Stimulated activated CD4-positive, alpha-beta T cell treated with anti-CD3 and anti-CD28 coated beads, Interleukin-2, amount 100 ng/mL, for 4 hours (primary cell): ENCODE measurements around the gene IL20.

ENCODE experiments used
- DNase-seq: peaks from one replicate; pipeline ENCODE4 v3.0.0-alpha.2; 2020; ENCODE audit warnings: low read depth

IL20 gene

GRCh38 chr1:206880314-206880713 lies 14.9 kb downstream of the IL20 start:
- no peak for DNase-seq

DNA sequence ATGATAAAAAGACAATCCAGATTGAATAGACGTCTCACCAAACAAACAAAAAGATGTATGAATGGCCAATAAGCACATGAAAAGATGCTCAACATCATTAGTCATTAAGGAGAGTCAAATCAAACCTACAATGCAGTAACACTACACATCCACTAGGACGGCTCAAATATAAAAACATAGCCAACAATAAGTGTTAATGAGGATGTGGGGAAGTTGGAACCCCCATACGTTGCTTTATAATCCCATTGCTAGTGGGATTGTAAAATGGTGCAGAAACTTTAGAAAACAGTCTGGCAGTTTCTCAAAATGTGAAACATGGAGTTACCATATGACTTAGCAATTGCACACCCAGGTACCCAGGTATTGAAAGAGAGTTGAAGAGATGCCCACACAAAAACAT lies 17.1 kb downstream of the IL20 start:
- no peak for DNase-seq

DNA sequence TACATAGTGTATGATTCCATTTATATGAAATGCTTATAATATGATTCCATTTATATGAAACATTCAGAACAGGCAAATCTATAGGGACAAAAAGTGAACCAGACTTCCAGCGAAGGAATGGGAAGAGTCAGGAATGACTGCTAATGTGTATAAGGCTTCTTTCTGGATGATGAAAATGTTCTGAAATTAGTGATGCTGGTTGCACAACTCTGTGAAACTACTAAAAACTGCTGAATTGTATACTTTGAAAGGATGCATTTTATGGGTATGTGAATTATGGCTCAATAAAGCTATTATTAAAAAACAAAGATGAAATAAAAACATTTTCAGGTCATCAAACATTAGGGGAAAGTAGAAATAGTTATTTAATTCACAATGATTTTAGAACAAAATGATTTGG lies 17.7 kb downstream of the IL20 start:
- no peak for DNase-seq

DNA sequence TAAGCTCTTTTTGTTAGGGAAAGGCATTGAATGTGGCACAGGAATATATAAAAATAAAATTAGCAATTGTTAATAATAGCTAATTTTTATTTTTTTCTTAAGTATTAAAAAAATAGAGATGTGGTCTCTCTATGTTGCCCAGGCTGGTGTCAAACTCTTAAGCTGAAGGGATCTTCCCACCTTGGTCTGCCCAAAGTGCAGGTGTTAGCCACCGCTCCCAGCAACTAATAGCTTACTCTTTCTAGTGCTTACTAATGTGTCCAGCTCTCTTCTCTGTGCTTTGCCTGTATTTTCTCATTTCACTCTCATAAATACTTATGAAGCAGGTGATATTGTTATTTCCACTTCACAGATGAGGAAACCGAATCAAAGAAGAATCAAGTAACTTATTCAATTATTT lies 18.5 kb downstream of the IL20 start:
- DNase-seq = no peak

DNA sequence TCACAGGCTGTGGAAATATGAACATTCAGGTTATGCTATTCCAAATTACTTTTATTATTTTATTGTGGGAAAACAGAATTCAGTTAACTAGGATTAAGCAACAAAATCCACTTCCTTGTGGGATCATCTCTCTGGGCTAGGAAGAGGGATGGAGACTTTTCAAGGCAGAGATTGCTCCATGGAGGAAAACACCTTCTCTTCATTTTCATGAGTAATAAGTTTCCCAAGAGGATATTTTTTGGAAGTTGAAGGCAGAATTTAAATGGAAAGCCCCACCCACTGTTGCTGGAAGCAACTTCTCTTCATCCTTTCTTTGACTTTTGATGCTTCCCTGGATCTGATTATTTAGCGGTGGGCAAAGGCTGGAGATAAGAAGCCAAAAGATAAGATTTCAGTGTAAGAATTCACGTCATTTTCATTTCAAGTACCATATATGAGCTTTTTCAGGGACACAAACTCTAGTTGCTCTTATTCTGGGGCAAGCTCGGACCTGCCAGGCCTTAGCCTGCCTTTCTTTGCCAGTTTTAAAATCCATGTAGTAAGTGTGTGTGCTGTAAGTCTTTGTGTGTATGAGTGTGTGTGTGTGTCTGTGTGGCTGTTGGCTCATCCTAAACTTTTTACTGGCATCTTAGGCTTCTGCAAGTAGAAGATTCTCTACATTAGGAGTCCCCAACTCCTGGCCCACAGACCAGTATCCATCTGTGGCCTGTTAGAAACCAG lies 20.1 kb downstream of the IL20 start:
- DNase-seq = no peak

DNA sequence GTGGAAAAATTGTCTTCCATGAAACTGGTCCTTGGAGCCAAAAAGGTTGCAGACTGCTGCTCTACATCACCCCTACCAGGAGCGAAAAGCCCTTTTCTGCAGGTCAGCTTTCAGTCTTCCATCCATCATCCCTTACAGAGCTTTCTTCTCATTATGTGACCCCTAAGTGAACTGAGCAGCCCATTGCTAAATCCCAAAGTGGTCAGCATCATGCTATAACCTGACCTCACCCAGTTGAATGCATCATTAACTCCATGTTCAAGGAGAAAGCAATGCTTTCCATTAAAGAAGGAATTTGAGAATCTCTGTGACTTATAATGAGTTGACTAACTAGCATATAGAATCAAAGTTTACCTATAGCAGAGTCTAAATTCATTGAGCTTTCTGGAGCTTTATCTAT lies 21.4 kb downstream of the IL20 start:
- DNase-seq = no peak

GRCh38 chr1:206887701-206888100 lies 22.3 kb downstream of the IL20 start:
- no peak for DNase-seq

DNA sequence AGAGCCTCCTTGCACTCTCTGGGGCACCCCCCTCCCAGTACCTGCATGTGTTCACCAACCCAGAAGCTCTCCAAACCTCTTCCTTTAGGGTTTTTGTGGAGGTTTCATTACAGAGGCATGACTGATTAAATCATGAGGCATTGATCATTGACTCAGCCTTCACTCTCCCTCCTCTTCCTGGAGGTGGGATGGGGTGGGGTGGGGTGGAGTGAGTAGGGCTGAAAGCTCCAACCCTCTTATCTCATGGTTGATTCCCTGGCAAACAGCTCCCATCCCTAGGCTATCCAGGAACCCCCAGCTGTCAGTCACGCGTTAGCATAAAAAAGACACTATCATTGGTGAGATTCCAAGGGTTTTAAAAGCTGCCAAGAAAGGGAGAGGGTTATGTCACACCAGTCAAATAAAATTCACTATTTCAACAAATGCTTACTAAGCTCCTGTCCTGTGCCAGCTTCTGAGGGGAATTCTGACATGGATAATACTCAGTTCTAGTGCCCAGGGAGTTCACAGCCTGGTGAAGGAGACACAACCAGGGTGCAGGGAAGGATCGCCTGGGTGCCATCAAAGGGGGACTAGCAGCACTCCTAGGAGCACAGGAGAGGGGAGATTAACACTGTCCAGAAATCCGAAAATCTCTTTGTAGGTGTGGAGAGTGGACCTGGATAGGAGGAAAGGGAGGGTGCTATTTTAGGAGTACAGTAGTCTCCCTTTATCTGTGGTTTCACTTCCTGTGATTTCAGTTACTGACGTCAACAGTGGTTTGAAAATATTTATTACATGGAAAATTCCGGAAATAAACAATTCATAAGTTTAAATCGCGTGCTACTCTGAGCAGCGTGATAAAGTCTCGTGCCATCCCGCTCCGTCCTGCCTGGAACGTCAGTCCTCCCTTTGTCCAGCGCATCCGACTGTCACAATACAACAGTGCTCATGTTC lies 25.0 kb downstream of the IL20 start:
- no peak for DNase-seq

DNA sequence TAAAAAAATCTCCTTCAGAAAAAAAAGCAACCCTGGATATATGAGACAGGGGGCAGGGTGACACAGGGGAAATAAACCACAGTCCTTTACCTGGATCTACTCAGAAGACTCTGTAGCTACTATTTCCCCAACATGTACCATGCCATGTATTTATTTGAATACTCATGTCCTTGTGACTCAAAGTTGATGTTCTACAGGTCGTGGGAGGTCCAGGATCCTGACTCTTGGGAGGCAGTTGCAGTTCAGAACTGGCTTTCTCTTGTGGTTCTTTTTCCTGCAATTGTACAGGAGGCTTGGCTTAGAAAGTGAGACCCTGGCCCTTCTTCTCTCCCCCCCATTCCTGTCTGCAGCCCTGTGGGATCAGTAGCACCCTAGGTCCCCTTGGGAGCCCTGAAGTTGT lies 26.0 kb downstream of the IL20 start:
- no peak for DNase-seq

- DNase-seq = no peak
Measured at GRCh38 chr1:206892351-206892984, 27.0 kb downstream of the IL20 start.

GRCh38 chr1:206893380-206893779 lies 28.0 kb downstream of the IL20 start:
- DNase-seq = no peak

- no peak for DNase-seq
Measured at GRCh38 chr1:206895325-206895724, 29.9 kb downstream of the IL20 start.

GRCh38 chr1:206895837-206896242 lies 30.4 kb downstream of the IL20 start:
- no peak for DNase-seq

DNA sequence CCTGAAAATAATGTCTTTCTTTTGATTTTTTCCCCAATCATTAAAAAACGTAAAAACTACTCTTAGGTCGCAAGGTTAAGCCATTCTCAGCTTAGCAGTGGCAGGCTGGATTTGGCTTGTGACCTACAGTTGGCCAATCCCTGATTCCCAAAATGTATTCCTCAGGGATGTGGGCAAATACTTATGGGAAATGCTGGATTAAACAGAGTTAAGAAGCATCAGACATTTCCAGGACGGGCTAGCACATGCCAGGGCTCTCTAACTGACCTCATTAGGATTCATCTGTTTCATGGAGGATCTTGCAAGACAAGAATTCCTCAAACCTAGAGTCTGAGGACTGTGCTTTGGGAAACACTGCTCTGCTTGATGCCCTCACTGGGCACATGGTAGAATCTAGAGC lies 30.8 kb downstream of the IL20 start:
- DNase-seq = no peak

- DNase-seq = no peak
Measured at GRCh38 chr1:206897175-206897574, 31.8 kb downstream of the IL20 start, which contains the start of gene IL24. Gene IL24, plus strand, starts transcription at chr1:206897443. Its CDS starts 390 bp downstream, at chr1:206897833.

GRCh38 chr1:206898089-206898914 lies 32.9 kb downstream of the IL20 start:
- DNase-seq = no peak

GRCh38 chr1:206898915-206899431 lies 33.5 kb downstream of the IL20 start:
- no peak for DNase-seq

DNA sequence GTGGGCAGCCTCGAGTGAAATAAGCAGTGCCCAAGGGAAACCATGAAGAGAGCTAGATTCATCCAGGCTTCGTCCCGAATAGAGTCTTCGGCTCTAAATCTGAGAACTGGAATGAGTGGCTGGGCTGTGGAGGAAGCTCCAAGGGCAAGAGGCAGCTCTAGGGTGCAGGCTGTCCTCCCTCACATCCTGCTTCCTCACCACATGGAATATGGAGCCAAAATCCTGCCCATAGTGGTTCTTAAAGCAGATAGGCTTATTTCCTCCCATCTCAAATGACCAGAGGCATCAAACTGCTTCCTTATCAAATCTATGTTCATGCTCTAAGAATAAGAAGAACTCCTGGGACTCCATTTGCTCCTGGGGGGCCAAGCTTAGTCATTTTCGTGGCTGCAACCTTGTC lies 34.3 kb downstream of the IL20 start:
- no peak for DNase-seq

- no peak for DNase-seq
Measured at GRCh38 chr1:206900149-206900548, 34.7 kb downstream of the IL20 start.

GRCh38 chr1:206901944-206902343 lies 36.5 kb downstream of the IL20 start:
- no peak for DNase-seq

DNA sequence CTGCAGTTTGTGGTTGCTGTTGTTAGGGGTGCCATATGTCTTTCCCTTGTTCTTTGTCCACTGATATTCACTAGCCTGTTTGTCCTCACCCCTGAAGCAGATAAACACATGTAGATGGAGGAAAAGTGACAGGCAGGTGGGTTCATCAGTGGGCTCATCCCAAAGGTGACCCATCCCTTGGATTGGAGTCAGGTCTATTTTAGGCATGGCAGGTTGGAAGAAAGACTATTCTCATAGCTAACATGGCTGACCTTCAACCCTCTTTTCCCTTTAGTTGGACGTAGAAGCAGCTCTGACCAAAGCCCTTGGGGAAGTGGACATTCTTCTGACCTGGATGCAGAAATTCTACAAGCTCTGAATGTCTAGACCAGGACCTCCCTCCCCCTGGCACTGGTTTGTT lies 37.3 kb downstream of the IL20 start:
- no peak for DNase-seq

DNA sequence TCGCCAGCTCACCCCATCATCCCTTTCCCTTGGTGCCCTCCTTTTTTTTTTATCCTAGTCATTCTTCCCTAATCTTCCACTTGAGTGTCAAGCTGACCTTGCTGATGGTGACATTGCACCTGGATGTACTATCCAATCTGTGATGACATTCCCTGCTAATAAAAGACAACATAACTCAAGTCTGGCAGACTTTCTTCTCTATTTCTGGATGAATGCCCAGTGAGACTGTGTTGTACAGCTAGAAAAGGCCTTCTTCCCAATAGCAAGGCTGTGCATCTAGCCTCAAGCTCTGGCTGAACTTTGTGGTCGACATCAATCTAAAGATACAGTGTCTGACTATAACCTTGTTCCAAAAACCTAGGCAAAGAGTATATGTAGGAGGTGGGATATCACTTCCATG lies 38.3 kb downstream of the IL20 start:
- no peak for DNase-seq
